ENCODE data around the gene CD55. TPM values are rescaled to one million over a fixed set of nuclear protein-coding genes. Genes with fewer than 3 reads are reported as not detected.
A peak's percentile ranks its signal among the peaks of the same experiment; 100 is the strongest.

CD55 gene
- total and polyA plus RNA-seq, 3 experiments from 2014 or later = 61.1 to 94.6 (median 85.2) TPM

- ChIA-PET CTCF (no interaction called here), POLR2A (interaction anchor here (1.3 kb wide), 1 partner anchor 11 kb away, joined by 4 read pairs; the partner anchor contains the start of gene CD55)
- Histone ChIP-seq H3K4me3 (ENCODE audit: low read length) (no peak overlapping the region), H3K36me3 (ENCODE audit: insufficient read depth, low read length) (peaks cover 36% of the 10 kb centered on the region), H3K9me3 (ENCODE audit: low read length) (peaks cover 4% of the 10 kb centered on the region), H3K27me3 (ENCODE audit: insufficient read depth, low read length, poor library complexity, severe bottlenecking) (no peaks in the 10 kb centered on the region), H3K4me1 (ENCODE audit: insufficient read depth, low read length) (peaks cover 34% of the 10 kb centered on the region), H3K27ac (ENCODE audit: low read depth, low read length) (no peak overlapping the region)
- peaks cover 9 to 16% (median 14%) of the 10 kb centered on the region in 5 donors for H3K9me3 Mint-ChIP-seq
- no peak for DNase-seq
- peaks cover 55 to 81% (median 66%) of the 10 kb centered on the region in 3 donors for H3K4me1 Mint-ChIP-seq
- H3K27me3 Mint-ChIP-seq = peaks cover 0 to 1% of the 10 kb centered on the region in 2 donors
- H3K27ac Mint-ChIP-seq = peak overlapping the region in 5 of 8 donors; percentile 5 to 80 (median 73)
- H3K4me3 Mint-ChIP-seq = no peak overlapping the region
- H3K36me3 Mint-ChIP-seq = peaks cover 37 to 71% (median 47%) of the 10 kb centered on the region in 3 donors
Observed at GRCh38 chr1:207333009-207333600, 11.6 kb downstream of the CD55 start.

DNA sequence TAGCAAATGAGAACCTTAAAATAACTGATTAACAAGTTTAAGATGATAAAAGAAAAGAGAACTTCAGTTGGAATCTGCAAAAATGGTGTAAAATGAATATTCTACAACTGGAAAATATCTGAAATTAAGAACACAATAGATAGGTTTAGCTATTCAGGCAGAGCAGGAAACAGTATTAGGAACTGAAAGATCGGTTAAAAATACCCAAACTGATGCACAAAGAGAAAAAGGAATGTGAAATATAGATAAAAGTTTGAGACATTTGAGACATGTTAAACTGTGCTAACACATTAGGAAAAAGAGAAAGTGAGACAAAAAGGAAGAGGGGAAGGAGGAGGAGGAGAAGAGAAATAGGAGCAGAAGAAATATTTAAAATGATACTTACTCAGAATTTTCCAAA, 12.1 kb downstream of the CD55 start:
- no peak for DNase-seq
- peaks cover 32 to 68% (median 41%) of the 10 kb centered on the region in 3 donors for H3K36me3 Mint-ChIP-seq
- H3K27ac Mint-ChIP-seq = peak overlapping the region in 4 of 8 donors; percentile 61 to 78 (median 74)
- peaks cover 55 to 81% (median 66%) of the 10 kb centered on the region in 3 donors for H3K4me1 Mint-ChIP-seq
- H3K36me3 ChIP-seq (ENCODE audit: insufficient read depth, low read length) = peaks cover 31% of the 10 kb centered on the region
- CTCF ChIA-PET = no interaction called here
- H3K4me3 Mint-ChIP-seq = no peak overlapping the region
- H3K27me3 ChIP-seq (ENCODE audit: insufficient read depth, low read length, poor library complexity, severe bottlenecking) = no peaks in the 10 kb centered on the region
- POLR2A ChIA-PET = interaction anchor here (0.6 to 1.6 kb wide), 2 partner anchors 12 to 25 kb away, joined by 3 to 5 read pairs; partner anchors contain the start of gene CD55
- peaks cover 9 to 16% (median 14%) of the 10 kb centered on the region in 5 donors for H3K9me3 Mint-ChIP-seq
- no peak overlapping the region for H3K27ac ChIP-seq (ENCODE audit: low read depth, low read length)
- peaks cover 4% of the 10 kb centered on the region for H3K9me3 ChIP-seq (ENCODE audit: low read length)
- H3K4me3 ChIP-seq (ENCODE audit: low read length) = no peak overlapping the region
- peaks cover 0 to 1% of the 10 kb centered on the region in 2 donors for H3K27me3 Mint-ChIP-seq
- H3K4me1 ChIP-seq (ENCODE audit: insufficient read depth, low read length) = peaks cover 39% of the 10 kb centered on the region

DNA sequence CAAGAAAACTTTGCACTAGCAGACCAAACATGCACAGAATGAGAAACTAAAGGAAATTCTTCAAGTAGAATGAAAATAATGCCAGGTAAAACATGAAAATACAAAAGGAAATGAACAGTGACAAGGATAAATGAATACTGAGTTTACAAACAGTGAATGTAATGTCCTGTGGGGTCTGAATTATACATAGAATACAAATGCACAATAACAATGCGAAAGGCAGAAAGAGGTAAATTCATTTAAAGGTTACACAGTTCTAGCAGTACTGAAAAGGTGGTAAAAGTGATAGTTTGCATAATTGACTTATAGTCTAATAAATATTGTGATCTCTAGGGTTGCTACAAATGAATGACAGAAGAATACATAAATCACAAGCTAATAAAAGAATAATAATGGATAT, 12.9 kb downstream of the CD55 start:
- Histone ChIP-seq H3K27ac (ENCODE audit: low read depth, low read length) (no peak overlapping the region), H3K27me3 (ENCODE audit: insufficient read depth, low read length, poor library complexity, severe bottlenecking) (no peaks in the 10 kb centered on the region), H3K4me1 (ENCODE audit: insufficient read depth, low read length) (peaks cover 39% of the 10 kb centered on the region), H3K9me3 (ENCODE audit: low read length) (peaks cover 4% of the 10 kb centered on the region), H3K36me3 (ENCODE audit: insufficient read depth, low read length) (peaks cover 24% of the 10 kb centered on the region), H3K4me3 (ENCODE audit: low read length) (no peak overlapping the region)
- Mint-ChIP-seq H3K4me3 (peak overlapping the region in 1 of 7 donors; percentile 34), H3K27me3 (peaks cover 0 to 1% of the 10 kb centered on the region in 2 donors), H3K27ac (peak overlapping the region in 7 of 8 donors; percentile 16 to 90 (median 74)), H3K4me1 (peaks cover 53 to 76% (median 64%) of the 10 kb centered on the region in 3 donors), H3K9me3 (peaks cover 9 to 16% (median 14%) of the 10 kb centered on the region in 5 donors), H3K36me3 (peaks cover 30 to 66% (median 34%) of the 10 kb centered on the region in 3 donors)
- CTCF ChIA-PET = interaction anchor here (2.8 kb wide), 1 partner anchor 12 kb away, joined by 13 read pairs; the partner anchor contains the start of gene CD55
- POLR2A ChIA-PET = interaction anchor here (1.6 kb wide), 1 partner anchor 13 kb away, joined by 5 read pairs; the partner anchor contains the start of gene CD55
- DNase-seq = no peak

GRCh38 chr1:207335138-207335537, 13.7 kb downstream of the CD55 start:
- Histone ChIP-seq H3K4me1 (ENCODE audit: insufficient read depth, low read length) (peaks cover 39% of the 10 kb centered on the region), H3K27ac (ENCODE audit: low read depth, low read length) (no peak overlapping the region), H3K9me3 (ENCODE audit: low read length) (peaks cover 4% of the 10 kb centered on the region), H3K27me3 (ENCODE audit: insufficient read depth, low read length, poor library complexity, severe bottlenecking) (no peaks in the 10 kb centered on the region), H3K4me3 (ENCODE audit: low read length) (no peak overlapping the region), H3K36me3 (ENCODE audit: insufficient read depth, low read length) (peaks cover 23% of the 10 kb centered on the region)
- peak overlapping the region in 7 of 8 donors; percentile 64 to 93 (median 88) for H3K27ac Mint-ChIP-seq
- POLR2A ChIA-PET = interaction anchor here (1.6 to 2.0 kb wide), 2 partner anchors 13 to 14 kb away, joined by 5 to 30 read pairs; partner anchors contain the start of gene CD55
- H3K9me3 Mint-ChIP-seq = peaks cover 9 to 16% (median 14%) of the 10 kb centered on the region in 5 donors
- H3K27me3 Mint-ChIP-seq = peaks cover 0 to 1% of the 10 kb centered on the region in 2 donors
- peaks cover 30 to 65% (median 32%) of the 10 kb centered on the region in 3 donors for H3K36me3 Mint-ChIP-seq
- CTCF ChIA-PET = interaction anchor here (2.8 kb wide), 1 partner anchor 13 kb away, joined by 13 read pairs; the partner anchor contains the start of gene CD55
- no peak for DNase-seq
- peaks cover 54 to 75% (median 62%) of the 10 kb centered on the region in 3 donors for H3K4me1 Mint-ChIP-seq
- peak overlapping the region in 4 of 7 donors; percentile 6 to 46 (median 29) for H3K4me3 Mint-ChIP-seq

DNA sequence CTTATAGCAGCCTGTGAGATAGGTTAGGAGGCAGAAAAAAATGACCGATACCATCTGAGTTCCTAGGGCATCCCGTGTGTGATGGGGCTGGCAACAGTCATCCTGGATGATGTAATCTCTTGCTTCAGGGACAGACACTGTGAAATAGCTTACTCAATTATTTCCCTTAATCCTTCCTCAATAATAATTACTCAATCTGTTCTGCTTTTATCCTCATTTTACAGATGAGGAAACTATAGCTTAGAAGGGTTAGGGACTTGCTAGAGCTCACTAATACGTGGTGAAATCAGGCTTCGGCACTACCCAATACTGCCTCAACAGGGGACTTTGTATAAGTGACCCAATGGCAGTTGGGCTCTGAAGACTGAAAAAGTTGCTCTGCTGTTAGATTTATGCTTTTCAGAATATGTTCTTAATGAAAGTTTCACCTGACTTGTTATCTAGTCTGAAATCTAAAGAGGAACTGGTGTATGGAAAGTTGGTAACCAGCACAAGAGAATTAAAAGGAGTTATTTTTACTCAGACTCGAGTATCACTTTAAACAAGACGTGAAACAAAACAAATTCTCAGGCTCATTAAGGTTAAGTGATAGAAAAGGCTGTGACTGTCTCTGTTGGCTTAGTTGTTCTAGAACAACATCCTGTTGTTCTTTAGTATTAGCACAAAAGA, 14.4 kb downstream of the CD55 start:
- H3K27ac Mint-ChIP-seq = peak overlapping the region; percentile 73 to 93 (median 88)
- Histone ChIP-seq H3K36me3 (ENCODE audit: insufficient read depth, low read length) (peaks cover 23% of the 10 kb centered on the region), H3K27me3 (ENCODE audit: insufficient read depth, low read length, poor library complexity, severe bottlenecking) (no peaks in the 10 kb centered on the region), H3K27ac (ENCODE audit: low read depth, low read length) (peak overlapping the region; percentile 35), H3K4me1 (ENCODE audit: insufficient read depth, low read length) (peaks cover 44% of the 10 kb centered on the region), H3K4me3 (ENCODE audit: low read length) (peak overlapping the region; percentile 11), H3K9me3 (ENCODE audit: low read length) (peaks cover 4% of the 10 kb centered on the region)
- peak in 1 of 5 donors; percentile 44 for DNase-seq
- ChIA-PET POLR2A (interaction anchor here (2.0 kb wide), 1 partner anchor 14 kb away, joined by 30 read pairs; the partner anchor contains the start of gene CD55), CTCF (interaction anchor here (2.8 kb wide), 1 partner anchor 14 kb away, joined by 13 read pairs; the partner anchor contains the start of gene CD55)
- H3K4me3 Mint-ChIP-seq = peak overlapping the region; percentile 29 to 67 (median 49)
- H3K9me3 Mint-ChIP-seq = peaks cover 9 to 16% (median 14%) of the 10 kb centered on the region in 5 donors
- H3K4me1 Mint-ChIP-seq = peaks cover 55 to 72% (median 62%) of the 10 kb centered on the region in 3 donors
- peaks cover 32 to 65% (median 32%) of the 10 kb centered on the region in 3 donors for H3K36me3 Mint-ChIP-seq
- H3K27me3 Mint-ChIP-seq = peaks cover 0 to 1% of the 10 kb centered on the region in 2 donors

DNA sequence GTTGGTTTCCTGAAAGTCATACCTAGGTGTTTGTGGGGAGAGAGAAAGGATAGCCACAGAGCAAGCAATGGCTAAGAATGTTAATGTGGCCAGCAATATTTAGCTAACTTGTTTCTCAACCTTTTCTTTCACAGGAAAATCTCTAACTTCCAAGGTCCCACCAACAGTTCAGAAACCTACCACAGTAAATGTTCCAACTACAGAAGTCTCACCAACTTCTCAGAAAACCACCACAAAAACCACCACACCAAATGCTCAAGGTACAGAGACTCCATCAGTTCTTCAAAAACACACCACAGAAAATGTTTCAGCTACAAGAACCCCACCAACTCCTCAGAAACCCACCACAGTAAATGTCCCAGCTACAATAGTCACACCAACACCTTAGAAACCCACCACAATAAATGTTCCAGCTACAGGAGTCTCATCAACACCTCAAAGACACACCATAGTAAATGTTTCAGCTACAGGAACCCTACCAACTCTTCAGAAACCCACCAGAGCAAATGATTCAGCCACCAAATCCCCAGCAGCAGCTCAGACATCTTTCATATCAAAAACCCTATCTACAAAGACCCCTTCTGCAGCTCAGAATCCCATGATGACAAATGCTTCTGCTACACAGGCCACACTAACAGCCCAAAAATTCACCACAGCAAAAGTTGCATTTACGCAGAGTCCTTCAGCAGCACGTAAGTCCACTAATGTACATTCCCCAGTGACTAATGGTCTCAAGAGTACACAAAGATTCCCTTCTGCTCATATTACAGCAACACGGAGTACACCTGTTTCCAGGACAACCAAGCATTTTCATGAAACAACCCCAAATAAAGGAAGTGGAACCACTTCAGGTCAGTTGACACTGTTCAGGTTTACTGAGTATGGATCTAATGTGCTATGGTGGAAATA, 15.3 kb downstream of the CD55 start:
- Histone ChIP-seq H3K4me1 (ENCODE audit: insufficient read depth, low read length) (peaks cover 47% of the 10 kb centered on the region), H3K9me3 (ENCODE audit: low read length) (peaks cover 4% of the 10 kb centered on the region)
- H3K9me3 Mint-ChIP-seq = peaks cover 9 to 16% (median 14%) of the 10 kb centered on the region in 5 donors

DNA sequence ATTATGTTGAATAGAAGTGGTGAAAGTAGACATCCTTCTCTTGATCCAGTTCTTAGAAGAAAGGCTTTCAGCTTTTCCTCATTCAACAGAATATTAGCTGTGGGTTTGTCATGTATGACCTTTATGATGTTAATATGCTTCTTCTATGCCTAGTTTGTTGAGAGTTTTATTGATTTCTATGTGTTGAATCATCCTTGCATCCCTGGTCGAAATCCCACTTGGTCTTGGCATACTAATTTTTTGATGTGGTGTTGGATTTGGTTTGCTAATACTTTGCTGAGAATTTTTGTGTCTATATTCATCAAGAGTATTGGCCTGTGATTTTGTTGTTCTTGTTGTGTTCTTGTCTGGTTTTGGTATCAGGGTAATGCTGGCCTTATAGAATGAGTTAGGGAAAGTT, 20.9 kb downstream of the CD55 start:
- CTCF ChIA-PET = no interaction called here
- Mint-ChIP-seq H3K4me1 (peaks cover 60 to 86% (median 85%) of the 10 kb centered on the region in 3 donors), H3K9me3 (no peaks in the 10 kb centered on the region), H3K4me3 (peak overlapping the region in 4 of 7 donors; percentile 9 to 48 (median 14)), H3K36me3 (peaks cover 32 to 87% (median 60%) of the 10 kb centered on the region in 3 donors), H3K27ac (peak overlapping the region in 1 of 8 donors; percentile 20), H3K27me3 (no peaks in the 10 kb centered on the region)
- POLR2A ChIA-PET = no interaction called here
- Histone ChIP-seq H3K36me3 (ENCODE audit: insufficient read depth, low read length) (peaks cover 5% of the 10 kb centered on the region), H3K4me3 (ENCODE audit: low read length) (no peak overlapping the region), H3K27me3 (ENCODE audit: insufficient read depth, low read length, poor library complexity, severe bottlenecking) (no peaks in the 10 kb centered on the region), H3K4me1 (ENCODE audit: insufficient read depth, low read length) (peaks cover 46% of the 10 kb centered on the region), H3K27ac (ENCODE audit: low read depth, low read length) (no peak overlapping the region), H3K9me3 (ENCODE audit: low read length) (no peaks in the 10 kb centered on the region)
- no peak for DNase-seq

More for the DNA sequence above, 15.3 kb downstream of the CD55 start:
- Mint-ChIP-seq H3K4me3 (peak overlapping the region; percentile 7 to 67 (median 49)), H3K27ac (peak overlapping the region; percentile 73 to 93 (median 88)), H3K27me3 (peaks cover 0 to 1% of the 10 kb centered on the region in 2 donors), H3K36me3 (peaks cover 38 to 68% (median 42%) of the 10 kb centered on the region in 3 donors), H3K4me1 (peaks cover 60 to 75% (median 72%) of the 10 kb centered on the region in 3 donors)
- Histone ChIP-seq H3K36me3 (ENCODE audit: insufficient read depth, low read length) (peaks cover 17% of the 10 kb centered on the region), H3K27me3 (ENCODE audit: insufficient read depth, low read length, poor library complexity, severe bottlenecking) (no peaks in the 10 kb centered on the region), H3K4me3 (ENCODE audit: low read length) (peak overlapping the region; percentile 33), H3K27ac (ENCODE audit: low read depth, low read length) (peak overlapping the region; percentile 35)
- POLR2A ChIA-PET = interaction anchor here (2.0 kb wide), 1 partner anchor 15 kb away, joined by 30 read pairs; the partner anchor contains the start of gene CD55
- CTCF ChIA-PET = interaction anchor here (2.8 kb wide), 1 partner anchor 15 kb away, joined by 13 read pairs; the partner anchor contains the start of gene CD55
- DNase-seq = peak in 2 of 5 donors; percentile 75 to 87
